T-helper 2 cell treated with Interferon-gamma antibody and Interleukin-4, amounts not matched to agents 5 μg/mL and 100 μg/mL, for 36 hours (primary cell): ENCODE measurements around the gene HCFC1.
A peak's percentile ranks its signal among the peaks of the same experiment; 100 is the strongest.

Source experiments
- DNase-seq: peaks from one replicate; pipeline ENCODE4 v3.0.0; 2021; ENCODE audit warnings: low spot score
- H3K27ac Mint-ChIP-seq: one replicate; pipeline ENCODE4 v1.8.0; 2021; ENCODE audit warnings: mild to moderate bottlenecking, mixed read lengths
- H3K27me3 Mint-ChIP-seq: one replicate; pipeline ENCODE4 v1.8.0; 2021; ENCODE audit warnings: low read depth, mixed read lengths
- H3K36me3 Mint-ChIP-seq: one replicate; pipeline ENCODE4 v1.8.0; 2021; ENCODE audit warnings: low read depth, mixed read lengths
- H3K4me1 Mint-ChIP-seq: one replicate; pipeline ENCODE4 v1.8.0; 2021; ENCODE audit warnings: low read depth, mixed read lengths
- H3K4me3 Mint-ChIP-seq: one replicate; pipeline ENCODE4 v1.8.0; 2022; ENCODE audit warnings: mild to moderate bottlenecking, moderate library complexity, mixed read lengths
- H3K9me3 Mint-ChIP-seq: one replicate; pipeline ENCODE4 v1.8.0; 2021; ENCODE audit warnings: mixed read lengths

HCFC1 gene

GRCh38 chrX:153952373-153953026 is 19.1 kb downstream of the HCFC1 start:
- H3K36me3 Mint-ChIP-seq = peaks cover 39% of the 10 kb centered on the region
- H3K9me3 Mint-ChIP-seq = no peaks in the 10 kb centered on the region

GRCh38 chrX:153951683-153952372 is 19.8 kb downstream of the HCFC1 start:
- Mint-ChIP-seq H3K4me1 (peaks cover 8% of the 10 kb centered on the region), H3K4me3 (no peak overlapping the region), H3K36me3 (peaks cover 39% of the 10 kb centered on the region), H3K27me3 (no peaks in the 10 kb centered on the region), H3K9me3 (no peaks in the 10 kb centered on the region), H3K27ac (no peak overlapping the region)
- no peak for DNase-seq

More at GRCh38 chrX:153952373-153953026, 19.1 kb downstream of the HCFC1 start:
- Mint-ChIP-seq H3K27me3 (no peaks in the 10 kb centered on the region), H3K4me3 (no peak overlapping the region), H3K27ac (no peak overlapping the region), H3K4me1 (peaks cover 5% of the 10 kb centered on the region)
- DNase-seq = no peak

GRCh38 chrX:153950127-153950526 is 21.5 kb downstream of the HCFC1 start:
- Mint-ChIP-seq H3K27me3 (no peaks in the 10 kb centered on the region), H3K4me1 (peaks cover 8% of the 10 kb centered on the region), H3K27ac (no peak overlapping the region)

GRCh38 chrX:153948847-153949805 is 22.5 kb downstream of the HCFC1 start:
- H3K9me3 Mint-ChIP-seq = no peaks in the 10 kb centered on the region
- no peak overlapping the region for H3K4me3 Mint-ChIP-seq
- H3K27ac Mint-ChIP-seq = peak overlapping the region; percentile 70
- no peak for DNase-seq
- peaks cover 10% of the 10 kb centered on the region for H3K4me1 Mint-ChIP-seq
- no peaks in the 10 kb centered on the region for H3K27me3 Mint-ChIP-seq
- H3K36me3 Mint-ChIP-seq = peaks cover 25% of the 10 kb centered on the region

More at GRCh38 chrX:153950127-153950526, 21.5 kb downstream of the HCFC1 start:
- no peak overlapping the region for H3K4me3 Mint-ChIP-seq
- DNase-seq = no peak
- peaks cover 31% of the 10 kb centered on the region for H3K36me3 Mint-ChIP-seq
- no peaks in the 10 kb centered on the region for H3K9me3 Mint-ChIP-seq

- Mint-ChIP-seq H3K4me3 (no peak overlapping the region), H3K36me3 (peaks cover 23% of the 10 kb centered on the region), H3K27ac (peak overlapping the region; percentile 31), H3K4me1 (peaks cover 10% of the 10 kb centered on the region), H3K9me3 (no peaks in the 10 kb centered on the region), H3K27me3 (no peaks in the 10 kb centered on the region)
- no peak for DNase-seq
These were observed 23.6 kb downstream of the HCFC1 start for GRCh38 chrX:153948002-153948466.

GRCh38 chrX:153947009-153947769 is 24.4 kb downstream of the HCFC1 start:
- DNase-seq = peak; percentile 74
- Mint-ChIP-seq H3K4me1 (peaks cover 10% of the 10 kb centered on the region), H3K9me3 (no peaks in the 10 kb centered on the region), H3K4me3 (no peak overlapping the region), H3K27ac (peak overlapping the region; percentile 86), H3K27me3 (no peaks in the 10 kb centered on the region), H3K36me3 (peaks cover 23% of the 10 kb centered on the region)

GRCh38 chrX:153945956-153946943 is 25.4 kb downstream of the HCFC1 start:
- H3K4me3 Mint-ChIP-seq = peak overlapping the region; percentile 34
- no peak for DNase-seq
- no peak overlapping the region for H3K27ac Mint-ChIP-seq
- no peaks in the 10 kb centered on the region for H3K27me3 Mint-ChIP-seq
- H3K36me3 Mint-ChIP-seq = peaks cover 19% of the 10 kb centered on the region
- H3K4me1 Mint-ChIP-seq = peaks cover 10% of the 10 kb centered on the region
- H3K9me3 Mint-ChIP-seq = no peaks in the 10 kb centered on the region

- H3K27ac Mint-ChIP-seq = no peak overlapping the region
- H3K36me3 Mint-ChIP-seq = peaks cover 13% of the 10 kb centered on the region
- H3K4me3 Mint-ChIP-seq = peak overlapping the region; percentile 9
- H3K9me3 Mint-ChIP-seq = no peaks in the 10 kb centered on the region
- DNase-seq = no peak
- H3K27me3 Mint-ChIP-seq = no peaks in the 10 kb centered on the region
- peaks cover 9% of the 10 kb centered on the region for H3K4me1 Mint-ChIP-seq
These were observed 26.8 kb downstream of the HCFC1 start for GRCh38 chrX:153944800-153945150.

GRCh38 chrX:153944140-153944799 is 27.3 kb downstream of the HCFC1 start, which contains the start of gene RENBP:
Gene RENBP, minus strand, starts transcription at chrX:153944643. Its CDS starts 33 bp downstream, at chrX:153944610.
- Mint-ChIP-seq H3K4me1 (peaks cover 7% of the 10 kb centered on the region), H3K9me3 (no peaks in the 10 kb centered on the region), H3K4me3 (peak within 1 kb of the TSS; percentile 84), H3K27me3 (no peaks in the 10 kb centered on the region), H3K36me3 (peaks cover 11% of the 10 kb centered on the region), H3K27ac (peak within 1 kb of the TSS; percentile 83)
- DNase-seq = no peak

GRCh38 chrX:153941336-153942252 is 30.0 kb downstream of the HCFC1 start:
- no peaks in the 10 kb centered on the region for H3K9me3 Mint-ChIP-seq
- peak overlapping the region; percentile 68 for H3K27ac Mint-ChIP-seq

GRCh38 chrX:153939573-153939972 is 32.0 kb downstream of the HCFC1 start:
- H3K36me3 Mint-ChIP-seq = peaks cover 4% of the 10 kb centered on the region
- H3K27me3 Mint-ChIP-seq = no peaks in the 10 kb centered on the region
- no peak overlapping the region for H3K27ac Mint-ChIP-seq

More at GRCh38 chrX:153941336-153942252, 30.0 kb downstream of the HCFC1 start:
- no peaks in the 10 kb centered on the region for H3K27me3 Mint-ChIP-seq
- H3K4me3 Mint-ChIP-seq = peak overlapping the region; percentile 75
- peaks cover 4% of the 10 kb centered on the region for H3K36me3 Mint-ChIP-seq
- no peak for DNase-seq
- H3K4me1 Mint-ChIP-seq = peaks cover 4% of the 10 kb centered on the region

More at GRCh38 chrX:153939573-153939972, 32.0 kb downstream of the HCFC1 start:
- Mint-ChIP-seq H3K9me3 (no peaks in the 10 kb centered on the region), H3K4me1 (peaks cover 5% of the 10 kb centered on the region), H3K4me3 (no peak overlapping the region)
- no peak for DNase-seq
